Suprapubic skin (tissue), 3 donors: ENCODE data around the gene ADGRB3.

Source experiments
- POLR2A ChIP-seq, 2 donors: fragments of 450-650 bp; IDR thresholded peaks; one replicate each; pipeline ENCODE4 v1.6.1; 2017; ENCODE audit warnings: antibody characterized with exemption in 2 of 2, mild to moderate bottlenecking in 2 of 2, moderate library complexity in 2 of 2
- TF ChIP-seq, protein P1 (sequence below), 2 donors: fragments of 200-600 bp in 1 of 2; fragments of 450-650 bp in 1 of 2; sonication (generic) in 1 of 2; IDR thresholded peaks; one replicate each; pipeline ENCODE4 v1.5.1; 2016 to 2019; ENCODE audit warnings: antibody characterized with exemption in 2 of 2, mild to moderate bottlenecking in 1 of 2, moderate library complexity in 1 of 2

- no peak for TF ChIP-seq POLR2A (IDR thresholded peaks at IDR 0.05)
- TF ChIP-seq, protein P1, sequence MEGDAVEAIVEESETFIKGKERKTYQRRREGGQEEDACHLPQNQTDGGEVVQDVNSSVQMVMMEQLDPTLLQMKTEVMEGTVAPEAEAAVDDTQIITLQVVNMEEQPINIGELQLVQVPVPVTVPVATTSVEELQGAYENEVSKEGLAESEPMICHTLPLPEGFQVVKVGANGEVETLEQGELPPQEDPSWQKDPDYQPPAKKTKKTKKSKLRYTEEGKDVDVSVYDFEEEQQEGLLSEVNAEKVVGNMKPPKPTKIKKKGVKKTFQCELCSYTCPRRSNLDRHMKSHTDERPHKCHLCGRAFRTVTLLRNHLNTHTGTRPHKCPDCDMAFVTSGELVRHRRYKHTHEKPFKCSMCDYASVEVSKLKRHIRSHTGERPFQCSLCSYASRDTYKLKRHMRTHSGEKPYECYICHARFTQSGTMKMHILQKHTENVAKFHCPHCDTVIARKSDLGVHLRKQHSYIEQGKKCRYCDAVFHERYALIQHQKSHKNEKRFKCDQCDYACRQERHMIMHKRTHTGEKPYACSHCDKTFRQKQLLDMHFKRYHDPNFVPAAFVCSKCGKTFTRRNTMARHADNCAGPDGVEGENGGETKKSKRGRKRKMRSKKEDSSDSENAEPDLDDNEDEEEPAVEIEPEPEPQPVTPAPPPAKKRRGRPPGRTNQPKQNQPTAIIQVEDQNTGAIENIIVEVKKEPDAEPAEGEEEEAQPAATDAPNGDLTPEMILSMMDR (IDR thresholded peaks at IDR 0.05) = no peak
These were observed 792.8 kb downstream of the ADGRB3 start for GRCh38 chr6:69427882-69428281.
